ENCODE measurements around the gene NHLRC2. TPM values are rescaled to one million over a fixed set of nuclear protein-coding genes. Genes with fewer than 3 reads are reported as not detected.

Gene NHLRC2
- total and polyA plus RNA-seq, 10 of the 15 experiments (the other 5 are each of a cell fraction or from before 2014, with no cell fraction given), result 1.9 to 31.3 (median 15.9) TPM

DNA sequence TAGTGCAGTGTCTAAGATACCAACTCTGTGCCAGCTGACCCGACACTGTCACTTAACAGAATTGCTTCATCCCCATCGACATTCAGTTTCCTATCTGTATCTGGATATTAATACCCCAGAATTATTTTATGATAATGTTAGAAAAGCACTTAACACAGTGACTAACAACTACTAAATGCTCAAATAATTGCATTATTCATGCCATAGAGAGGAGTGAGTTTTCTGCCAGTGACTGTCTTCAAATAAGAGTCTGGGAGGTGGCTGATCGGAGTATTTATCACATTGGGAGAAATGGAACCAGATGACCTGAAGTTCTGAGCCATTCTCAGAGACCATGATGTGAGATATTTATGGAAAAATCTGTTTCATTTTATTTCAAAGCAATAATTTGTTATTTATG lies 65.7 kb downstream of the NHLRC2 start:
- no peak overlapping the region for H2AFZ ChIP-seq (ENCODE audit: control insufficient read depth, low read depth, low read length)
- no peaks in the 10 kb centered on the region for H4K20me1 ChIP-seq (ENCODE audit: control insufficient read depth, insufficient read depth)
- no peak for TF ChIP-seq HCFC1 (IDR thresholded peaks at IDR 0.05; ENCODE audit: low read length)
- TF ChIP-seq, protein P1, sequence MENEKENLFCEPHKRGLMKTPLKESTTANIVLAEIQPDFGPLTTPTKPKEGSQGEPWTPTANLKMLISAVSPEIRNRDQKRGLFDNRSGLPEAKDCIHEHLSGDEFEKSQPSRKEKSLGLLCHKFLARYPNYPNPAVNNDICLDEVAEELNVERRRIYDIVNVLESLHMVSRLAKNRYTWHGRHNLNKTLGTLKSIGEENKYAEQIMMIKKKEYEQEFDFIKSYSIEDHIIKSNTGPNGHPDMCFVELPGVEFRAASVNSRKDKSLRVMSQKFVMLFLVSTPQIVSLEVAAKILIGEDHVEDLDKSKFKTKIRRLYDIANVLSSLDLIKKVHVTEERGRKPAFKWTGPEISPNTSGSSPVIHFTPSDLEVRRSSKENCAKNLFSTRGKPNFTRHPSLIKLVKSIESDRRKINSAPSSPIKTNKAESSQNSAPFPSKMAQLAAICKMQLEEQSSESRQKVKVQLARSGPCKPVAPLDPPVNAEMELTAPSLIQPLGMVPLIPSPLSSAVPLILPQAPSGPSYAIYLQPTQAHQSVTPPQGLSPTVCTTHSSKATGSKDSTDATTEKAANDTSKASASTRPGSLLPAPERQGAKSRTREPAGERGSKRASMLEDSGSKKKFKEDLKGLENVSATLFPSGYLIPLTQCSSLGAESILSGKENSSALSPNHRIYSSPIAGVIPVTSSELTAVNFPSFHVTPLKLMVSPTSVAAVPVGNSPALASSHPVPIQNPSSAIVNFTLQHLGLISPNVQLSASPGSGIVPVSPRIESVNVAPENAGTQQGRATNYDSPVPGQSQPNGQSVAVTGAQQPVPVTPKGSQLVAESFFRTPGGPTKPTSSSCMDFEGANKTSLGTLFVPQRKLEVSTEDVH (IDR thresholded peaks at IDR 0.05; ENCODE audit: low read depth, partially characterized antibody), result no peak
- TF ChIP-seq SMC3 (IDR thresholded peaks at IDR 0.05; ENCODE audit: borderline replicate concordance, low read length), result no peak
- no peak for TF ChIP-seq BRCA1 (IDR thresholded peaks at IDR 0.05; ENCODE audit: low read depth, low read length)
- H3K4me2 ChIP-seq (ENCODE audit: control insufficient read depth, insufficient read depth), result no peak overlapping the region
- H3K4me3 ChIP-seq, result no peak overlapping the region
- peaks cover 5% of the 10 kb centered on the region for H3K9me3 ChIP-seq (replicated peaks; ENCODE audit: control insufficient read depth, insufficient read depth, low read length)
- no peak overlapping the region for H3K27ac ChIP-seq (ENCODE audit: control insufficient read depth, insufficient read depth)
- H3K36me3 ChIP-seq (ENCODE audit: control insufficient read depth in 2 of 2, insufficient read depth in 2 of 2, low read length in 1 of 2), result no peaks in the 10 kb centered on the region
- no peak for FAIRE-seq
- no peaks in the 10 kb centered on the region for H3K4me1 ChIP-seq (ENCODE audit: control insufficient read depth, insufficient read depth, low read length)
- ChIA-PET POLR2A (interaction anchor here (0.6 kb wide), 1 partner anchor 231 kb away, joined by 3 read pairs; no protein-coding TSS in a partner anchor), RAD21 (ENCODE audit: unreplicated experiment) (no interaction called here), CTCF (interaction anchor here (0.6 to 2.0 kb wide), 4 partner anchors 9 to 186 kb away, joined by 3 to 7 read pairs (median 4); no protein-coding TSS in a partner anchor), SMC1A (ENCODE audit: uncharacterized antibody, unreplicated experiment) (interaction anchor here (1.5 kb wide), 1 partner anchor 12 kb away, joined by 4 read pairs; no protein-coding TSS in a partner anchor)
- DNase-seq (ENCODE audit: low read depth, low spot score), result no peak
- no peak overlapping the region for H3K9ac ChIP-seq (ENCODE audit: control insufficient read depth, insufficient read depth, low read length)
- ATAC-seq, result no peak
- no peaks in the 10 kb centered on the region for H3K79me2 ChIP-seq (ENCODE audit: control insufficient read depth, insufficient read depth, low read length)
- BruUV-seq (replicated peaks), result no TSS peak
- 44% methylated on average over 3 of the region's 3 CpGs for WGBS (ENCODE audit: insufficient coverage, insufficient replicate concordance, low lambda C conversion rate, missing lambda C conversion rate)
- in situ Hi-C loops (cut with MboI), result no loop called here
- H3K27me3 ChIP-seq (replicated peaks in 1 of 2; ENCODE audit: control insufficient read depth in 2 of 2, insufficient read depth in 2 of 2, low read length in 1 of 2), result no peaks in the 10 kb centered on the region
- intact Hi-C loops (cut with micrococcal nuclease; ENCODE audit: unreplicated experiment), result loop anchor here (5.0 kb wide), 1 partner anchor 192 kb away; no protein-coding TSS in a partner anchor
